ENCODE data around the gene TSPAN5.

TSPAN5 gene

GRCh38 chr4:98583265-98583664 lies 75.1 kb downstream of the TSPAN5 start:
- no peak for FAIRE-seq

- no peak for FAIRE-seq
Measured at GRCh38 chr4:98581126-98581525, 77.3 kb downstream of the TSPAN5 start.

GRCh38 chr4:98577956-98578355 lies 80.5 kb downstream of the TSPAN5 start:
- no peak for FAIRE-seq

GRCh38 chr4:98574816-98575215 lies 83.6 kb downstream of the TSPAN5 start:
- no peak for FAIRE-seq

- no peak for FAIRE-seq
Measured at GRCh38 chr4:98573791-98574190, 84.6 kb downstream of the TSPAN5 start.

- no peak for FAIRE-seq
Measured at GRCh38 chr4:98572697-98573096, 85.7 kb downstream of the TSPAN5 start.

GRCh38 chr4:98571161-98571786 lies 87.1 kb downstream of the TSPAN5 start:
- no peak for FAIRE-seq

- no peak for FAIRE-seq
Measured at GRCh38 chr4:98570151-98570797, 88.1 kb downstream of the TSPAN5 start.

GRCh38 chr4:98568941-98569663 lies 89.3 kb downstream of the TSPAN5 start:
- no peak for FAIRE-seq

- no peak for FAIRE-seq
Measured at GRCh38 chr4:98567611-98568010, 90.8 kb downstream of the TSPAN5 start.

- FAIRE-seq: no peak
Measured at GRCh38 chr4:98566361-98567008, 91.9 kb downstream of the TSPAN5 start.

- FAIRE-seq: no peak
Measured at GRCh38 chr4:98565681-98566301, 92.6 kb downstream of the TSPAN5 start.

- FAIRE-seq: no peak
Measured at GRCh38 chr4:98564852-98565251, 93.6 kb downstream of the TSPAN5 start.

- no peak for FAIRE-seq
Measured at GRCh38 chr4:98560321-98560720, 98.1 kb downstream of the TSPAN5 start.

- no peak for FAIRE-seq
Measured at GRCh38 chr4:98558471-98559169, 99.8 kb downstream of the TSPAN5 start.

- FAIRE-seq: no peak
Measured at GRCh38 chr4:98557194-98557892, 101.1 kb downstream of the TSPAN5 start.

GRCh38 chr4:98556451-98556850 lies 102.0 kb downstream of the TSPAN5 start:
- no peak for FAIRE-seq

- FAIRE-seq: no peak
Measured at GRCh38 chr4:98555798-98556445, 102.5 kb downstream of the TSPAN5 start.

- FAIRE-seq: no peak
Measured at GRCh38 chr4:98546910-98547594, 111.4 kb downstream of the TSPAN5 start.

GRCh38 chr4:98544818-98545414 lies 113.5 kb downstream of the TSPAN5 start:
- no peak for FAIRE-seq

Measured in G401.6 (cell line).